Panc1 (cell line): Measurements from ENCODE around the gene RBKS. TPM values are rescaled to one million over a fixed set of nuclear protein-coding genes. Genes with fewer than 3 reads are reported as not detected.

ENCODE experiments used
- ATAC-seq: fragments of 200-7000 bp; cut with Tn5 transposase; 2 replicates; pipeline ENCODE4 v1.9.1; 2020; ENCODE audit warnings: mild to moderate bottlenecking, moderate library complexity
- BruUV-seq: library from RNA; stranded (reverse); fragments of 400-500 nt; replicated peaks from 2 replicates; lab custom pipeline; 2021; lab: Mats Ljungman, UMichigan
- CTCF ChIA-PET: fragments of 300-600 bp; sonication (Branson Sonifier 250); formaldehyde crosslinking; loops from one replicate; lab custom pipeline; 2022; ENCODE audit warnings: antibody characterized with exemption; lab: Charles Lee
- POLR2A ChIA-PET: fragments of 300-600 bp; sonication (Branson Sonifier 250); formaldehyde crosslinking; loops from one replicate; lab custom pipeline; 2022; ENCODE audit warnings: antibody characterized with exemption; lab: Charles Lee
- DNase-seq: peaks from one replicate; pipeline ENCODE4 v3.0.0-alpha.2; 2010; ENCODE audit warnings: low read depth, low spot score
- H3K27ac ChIP-seq: 2 replicates; pipeline ENCODE4 v1.5.1; 2011; ENCODE audit warnings: mild to moderate bottlenecking, low read length, inconsistent platforms
- H3K27me3 ChIP-seq: fragments of 200-500 bp; sonication (Bioruptor generic); 2 replicates; pipeline ENCODE4 v1.6.0; 2014; ENCODE audit warnings: low read length, inconsistent platforms; ENCODE audit not compliant: control insufficient read depth, insufficient read depth
- H3K36me3 ChIP-seq: fragments of 200-500 bp; sonication (Bioruptor generic); 2 replicates; pipeline ENCODE4 v1.5.1; 2014; ENCODE audit warnings: inconsistent platforms, mild to moderate bottlenecking, low read length, moderate library complexity; ENCODE audit not compliant: control insufficient read depth, insufficient read depth
- H3K4me1 ChIP-seq: 2 replicates; pipeline ENCODE4 v1.5.1; 2011; ENCODE audit warnings: inconsistent platforms, mild to moderate bottlenecking, low read length, moderate library complexity; ENCODE audit not compliant: control insufficient read depth, insufficient read depth
- H3K4me3 ChIP-seq, 2 experiments: 2 replicates each; pipeline ENCODE4 v1.5.1; 2011 to 2012; ENCODE audit warnings: low read depth in 2 of 2, low read length in 2 of 2, mild to moderate bottlenecking in 2 of 2, inconsistent platforms in 1 of 2, moderate library complexity in 1 of 2
- H3K9me3 ChIP-seq: fragments of 200-500 bp; sonication (Bioruptor generic); 2 replicates; pipeline ENCODE4 v1.5.1; 2014; ENCODE audit warnings: low read depth, mild to moderate bottlenecking, inconsistent platforms, low read length, moderate library complexity; ENCODE audit not compliant: control insufficient read depth, insufficient read depth
- POLR2AphosphoS5 ChIP-seq: IDR thresholded peaks from 2 replicates; pipeline ENCODE4 v1.6.1; 2012; ENCODE audit warnings: mild to moderate bottlenecking, low read depth, low read length, moderate library complexity
- REST ChIP-seq, 2 experiments: IDR thresholded peaks; 2 replicates each; pipeline ENCODE4 v1.6.1; 2011 to 2012; ENCODE audit warnings: low read depth in 2 of 2, control low read depth in 1 of 2, low read length in 1 of 2, mild to moderate bottlenecking in 1 of 2, moderate library complexity in 1 of 2; ENCODE audit not compliant: insufficient read depth in 1 of 2
- SIN3A ChIP-seq: IDR thresholded peaks from 2 replicates; pipeline ENCODE4 v1.6.1; 2012; ENCODE audit warnings: low read depth, mild to moderate bottlenecking, low read length, moderate library complexity, borderline replicate concordance; ENCODE audit not compliant: insufficient read depth
- TCF7L2 ChIP-seq: IDR thresholded peaks from 2 replicates; pipeline ENCODE4 v1.6.1; 2011; ENCODE audit warnings: mild to moderate bottlenecking, low read depth, low read length, inconsistent platforms
- in situ Hi-C: cut with HindIII; loops from 2 replicates; pipeline ENCODE4 v1.10.0; 2016; ENCODE audit warnings: low sequenced_read_pairs, low pct_unique_long_range_greater_than_20kb
- intact Hi-C: fragments of 100-400 bp; cut with micrococcal nuclease; formaldehyde crosslinking; loops from one replicate; pipeline ENCODE4 v1.10.0; 2022; ENCODE audit not compliant: unreplicated experiment
- total RNA-seq: library from RNA; stranded (reverse); gene quantifications from one replicate; pipeline ENCODE4 v1.2.1, GENCODE V29; 2021; ENCODE audit not compliant: unreplicated experiment
- TF ChIP-seq, protein P1 (sequence below): fragments of 450-650 bp; IDR thresholded peaks from 2 replicates; pipeline ENCODE4 v1.5.1; 2017; ENCODE audit warnings: mild to moderate bottlenecking

The RBKS gene
- total RNA-seq, 1 experiment from 2014 or later, result 2.2 TPM

- BruUV-seq, result TSS peak; percentile 70
- Histone ChIP-seq H3K4me1 (peaks cover 18% of the 10 kb centered on the region), H3K36me3 (peaks cover 3% of the 10 kb centered on the region), H3K27me3 (no peaks in the 10 kb centered on the region), H3K9me3 (no peaks in the 10 kb centered on the region), H3K4me3 (peak within 1 kb of the TSS; percentile 86 to 93), H3K27ac (peak within 1 kb of the TSS; percentile 88)
- ATAC-seq (peak; percentile 100), DNase-seq (peak; percentile 78)
- TF ChIP-seq POLR2AphosphoS5, result peak; percentile 92
- TF ChIP-seq REST (IDR thresholded peaks at IDR 0.05; ENCODE audit: insufficient read depth in 1 of 2, low read depth in 2 of 2, low read length in 1 of 2), result 0 out of 4 replicates have a peak, but pooled peaks of 1 of the 2 experiments have one; percentile 52
- no peak for TF ChIP-seq TCF7L2
- TF ChIP-seq, protein P1, sequence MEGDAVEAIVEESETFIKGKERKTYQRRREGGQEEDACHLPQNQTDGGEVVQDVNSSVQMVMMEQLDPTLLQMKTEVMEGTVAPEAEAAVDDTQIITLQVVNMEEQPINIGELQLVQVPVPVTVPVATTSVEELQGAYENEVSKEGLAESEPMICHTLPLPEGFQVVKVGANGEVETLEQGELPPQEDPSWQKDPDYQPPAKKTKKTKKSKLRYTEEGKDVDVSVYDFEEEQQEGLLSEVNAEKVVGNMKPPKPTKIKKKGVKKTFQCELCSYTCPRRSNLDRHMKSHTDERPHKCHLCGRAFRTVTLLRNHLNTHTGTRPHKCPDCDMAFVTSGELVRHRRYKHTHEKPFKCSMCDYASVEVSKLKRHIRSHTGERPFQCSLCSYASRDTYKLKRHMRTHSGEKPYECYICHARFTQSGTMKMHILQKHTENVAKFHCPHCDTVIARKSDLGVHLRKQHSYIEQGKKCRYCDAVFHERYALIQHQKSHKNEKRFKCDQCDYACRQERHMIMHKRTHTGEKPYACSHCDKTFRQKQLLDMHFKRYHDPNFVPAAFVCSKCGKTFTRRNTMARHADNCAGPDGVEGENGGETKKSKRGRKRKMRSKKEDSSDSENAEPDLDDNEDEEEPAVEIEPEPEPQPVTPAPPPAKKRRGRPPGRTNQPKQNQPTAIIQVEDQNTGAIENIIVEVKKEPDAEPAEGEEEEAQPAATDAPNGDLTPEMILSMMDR, result no peak
- peak; percentile 73; the same call in 1 of the 2 replicates for TF ChIP-seq SIN3A
- ChIA-PET POLR2A (interaction anchor here (0.6 kb wide), 1 partner anchor 87 kb away, joined by 8 read pairs; no protein-coding TSS in a partner anchor), CTCF (no interaction called here)
- in situ Hi-C loops (no loop called here), intact Hi-C loops (no loop called here)
Observed at GRCh38 chr2:27771548-27772335, 118.4 kb downstream of the RBKS start, which contains the start of gene MRPL33. Gene MRPL33, plus strand, starts transcription at chr2:27771719. Its CDS starts 59 bp downstream, at chr2:27771778.

GRCh38 chr2:27771202-27771547 lies 119.0 kb downstream of the RBKS start:
- POLR2A ChIA-PET, result interaction anchor here (0.6 kb wide), 1 partner anchor 87 kb away, joined by 8 read pairs; no protein-coding TSS in a partner anchor
- intact Hi-C loops, result no loop called here
- no TSS peak for BruUV-seq

More at GRCh38 chr2:27771202-27771547, 119.0 kb downstream of the RBKS start:
- no peaks in the 10 kb centered on the region for H3K9me3 ChIP-seq
- H3K4me1 ChIP-seq, result peaks cover 18% of the 10 kb centered on the region
- H3K36me3 ChIP-seq, result peaks cover 3% of the 10 kb centered on the region
- H3K27ac ChIP-seq, result peak overlapping the region; percentile 88
- peak overlapping the region; percentile 86 to 93 for H3K4me3 ChIP-seq
- in situ Hi-C loops, result no loop called here
- DNase-seq, result peak; percentile 41
- CTCF ChIA-PET, result no interaction called here
- ATAC-seq, result peak; percentile 37
- H3K27me3 ChIP-seq, result no peaks in the 10 kb centered on the region
- no peak for TF ChIP-seq TCF7L2
- no peak for TF ChIP-seq REST (IDR thresholded peaks at IDR 0.05; ENCODE audit: insufficient read depth in 1 of 2, low read depth in 2 of 2, low read length in 1 of 2)
- TF ChIP-seq, protein P1, result no peak
- TF ChIP-seq POLR2AphosphoS5, result no peak
- no peak for TF ChIP-seq SIN3A
